ENCODE data around the gene GDF7. TPM values are rescaled to one million over a fixed set of nuclear protein-coding genes. Genes with fewer than 3 reads are reported as not detected.

Gene GDF7
- total RNA-seq: 0.82 TPM

DNA sequence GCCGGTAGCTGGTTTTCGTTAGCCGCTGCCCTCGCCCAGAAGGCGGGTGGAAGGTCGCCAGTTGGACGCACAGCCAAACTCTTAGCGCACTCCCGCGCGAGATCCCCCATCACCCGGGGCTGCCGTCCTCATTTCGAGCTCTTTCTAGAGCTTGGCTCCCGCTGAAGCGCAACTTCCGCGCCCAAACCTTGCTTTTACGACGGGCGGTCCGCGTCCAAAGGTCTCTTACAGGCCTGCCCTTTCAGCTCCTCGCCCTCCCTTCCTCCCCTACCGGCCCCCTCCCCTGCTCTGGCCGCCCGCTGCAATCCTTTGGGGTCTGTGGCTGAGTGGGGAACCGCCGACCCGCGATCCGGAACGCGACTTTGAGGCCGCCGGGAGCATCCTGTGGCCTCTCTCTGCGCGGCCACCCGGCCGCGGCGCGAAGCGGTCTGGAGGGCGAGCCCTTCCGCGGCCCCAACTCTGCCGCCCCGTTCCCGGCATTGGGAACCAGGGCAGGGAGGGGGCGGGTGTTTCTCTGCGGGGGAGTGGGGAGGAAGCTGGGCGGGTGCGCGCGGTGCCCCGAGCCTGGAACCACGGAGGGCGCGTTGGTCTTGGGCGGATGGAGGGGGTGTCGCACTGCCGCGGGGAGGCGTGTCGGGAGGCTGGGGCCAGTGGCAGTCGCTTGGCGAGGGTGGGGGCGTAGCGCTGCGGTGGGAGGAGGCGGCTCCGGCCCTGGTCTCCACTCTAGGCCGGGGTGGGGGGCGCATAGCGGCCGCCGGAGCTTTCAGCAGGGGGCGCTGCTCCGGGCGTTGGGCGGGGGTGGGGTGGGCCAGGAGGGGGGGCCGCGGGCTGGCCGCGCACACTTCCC is at the start of gene GDF7:
GDF7 (plus strand) TSS at position 841 of the 847 bp plus-strand sequence. CDS start 96 bp downstream, outside the sequence.
- DNase-seq: no peak

DNA sequence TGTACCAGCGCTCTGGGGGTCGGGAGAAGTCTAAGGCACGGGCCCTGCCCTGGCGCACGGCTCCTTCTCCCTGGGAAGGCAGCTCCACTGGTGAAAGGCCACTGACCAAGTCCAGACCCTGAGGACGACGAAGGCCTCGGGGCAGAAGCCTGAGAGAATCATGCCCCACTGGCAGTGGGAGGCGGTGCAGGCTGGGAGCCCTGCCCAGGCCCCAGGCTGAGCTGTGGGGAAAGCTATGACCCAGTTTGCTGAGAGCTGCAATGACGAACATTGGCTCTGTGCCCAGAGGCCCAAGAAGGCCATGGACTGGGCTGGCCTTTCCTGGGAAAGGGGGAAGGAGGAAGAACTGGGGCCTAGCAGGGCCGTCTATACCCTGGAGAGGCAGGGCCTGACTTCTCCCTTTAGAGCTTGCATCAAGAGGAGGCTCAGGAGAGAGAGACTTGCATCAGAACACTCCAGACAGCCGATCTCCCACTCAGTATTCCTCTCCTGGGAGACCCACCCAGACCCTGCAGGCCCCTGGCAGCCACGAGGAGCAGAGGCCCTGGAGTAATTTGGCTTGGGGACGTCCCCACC is 49.0 kb upstream of the GDF7 start:
- DNase-seq: peak; percentile 94

DNA sequence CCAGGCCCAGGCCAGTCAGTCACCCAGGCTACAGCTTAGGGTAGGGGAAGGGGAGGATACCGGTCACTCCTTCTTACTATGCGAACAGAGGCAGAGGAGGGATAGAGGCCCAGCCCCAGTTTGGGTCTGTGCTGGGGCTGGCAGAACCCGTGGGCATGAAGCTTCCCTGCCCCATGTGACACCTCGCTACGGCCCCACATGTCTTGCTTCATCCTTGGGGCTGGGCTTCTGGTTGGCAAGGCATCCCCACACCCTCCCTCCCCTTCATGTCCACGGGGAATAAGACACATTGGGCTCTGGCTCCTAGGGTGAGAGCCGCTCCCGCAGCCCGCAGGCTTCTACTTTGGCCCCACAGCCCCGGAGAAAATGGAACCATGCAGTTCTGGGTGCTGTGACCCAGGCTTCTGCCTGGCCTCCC is 48.5 kb upstream of the GDF7 start:
- DNase-seq: no peak

DNA sequence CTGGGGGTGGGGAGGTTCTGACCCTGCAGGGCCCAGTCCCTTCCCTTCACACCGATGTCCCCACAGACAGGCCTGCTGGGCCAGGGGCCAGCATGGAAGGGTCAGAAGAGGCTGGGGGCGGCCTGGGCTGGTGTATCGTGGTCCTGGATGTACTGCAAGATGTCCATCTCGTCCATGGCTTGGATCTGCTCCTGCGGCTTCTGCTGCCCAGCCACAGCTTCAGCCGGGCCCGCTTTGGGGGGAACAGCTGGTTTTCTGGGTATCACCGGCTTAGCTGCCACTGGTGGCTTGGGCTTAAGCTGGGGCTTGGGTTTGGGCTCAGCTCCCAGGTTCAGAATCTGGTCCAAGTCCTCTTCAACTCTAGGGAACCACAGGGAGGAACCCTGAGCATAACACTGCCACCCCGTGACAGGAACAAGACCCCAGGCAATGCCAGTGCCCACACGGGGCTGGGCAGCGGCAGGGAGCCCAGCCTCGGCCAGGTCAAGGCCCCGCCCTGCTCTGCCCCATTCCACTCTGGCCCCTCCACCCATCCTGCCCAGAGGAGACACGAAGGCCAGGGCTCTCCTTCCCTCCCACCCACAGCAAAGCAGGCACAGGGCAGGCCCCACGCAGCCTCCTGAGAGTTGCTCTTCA is 47.9 kb upstream of the GDF7 start:
- DNase-seq: no peak

DNA sequence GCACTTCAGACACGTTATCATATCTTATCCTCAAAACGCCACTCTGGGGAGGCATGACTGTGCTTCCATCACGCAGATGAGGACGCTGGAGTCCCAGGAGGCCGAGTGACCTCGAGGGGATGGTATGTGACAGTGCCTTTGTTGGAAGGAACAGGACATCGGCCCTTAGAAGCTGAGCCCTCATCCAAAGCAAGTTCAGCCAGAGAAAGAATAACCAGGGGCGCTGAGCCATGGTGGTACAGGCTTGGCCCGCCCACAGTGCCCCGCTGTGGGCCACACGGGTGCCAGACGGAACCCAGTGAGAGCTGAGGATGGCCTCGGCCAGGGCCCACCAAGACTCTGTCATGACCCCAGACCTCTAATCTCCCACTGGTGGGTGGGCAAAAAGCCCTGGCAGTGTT is 47.3 kb upstream of the GDF7 start:
- DNase-seq: no peak

DNA sequence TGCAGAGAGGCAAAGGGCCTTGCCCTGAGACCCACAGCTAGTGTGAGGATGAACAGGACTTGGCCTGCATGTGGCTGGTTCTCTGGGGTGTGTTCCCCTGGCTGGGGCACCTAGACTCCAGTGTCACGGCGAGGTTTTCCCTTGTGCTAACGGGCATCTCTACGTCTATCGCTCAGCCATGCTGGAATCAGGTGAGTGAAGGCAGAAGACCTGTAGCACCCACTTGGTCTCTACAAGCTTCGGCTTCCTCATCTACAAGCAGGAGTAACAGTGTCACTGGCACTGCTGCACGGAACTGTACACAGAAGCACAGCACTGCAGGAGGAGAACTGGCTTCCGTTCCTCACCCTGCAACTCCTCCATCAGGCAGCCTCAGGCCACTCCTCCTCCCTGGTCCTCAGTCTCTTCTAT is 46.7 kb upstream of the GDF7 start:
- no peak for DNase-seq

DNA sequence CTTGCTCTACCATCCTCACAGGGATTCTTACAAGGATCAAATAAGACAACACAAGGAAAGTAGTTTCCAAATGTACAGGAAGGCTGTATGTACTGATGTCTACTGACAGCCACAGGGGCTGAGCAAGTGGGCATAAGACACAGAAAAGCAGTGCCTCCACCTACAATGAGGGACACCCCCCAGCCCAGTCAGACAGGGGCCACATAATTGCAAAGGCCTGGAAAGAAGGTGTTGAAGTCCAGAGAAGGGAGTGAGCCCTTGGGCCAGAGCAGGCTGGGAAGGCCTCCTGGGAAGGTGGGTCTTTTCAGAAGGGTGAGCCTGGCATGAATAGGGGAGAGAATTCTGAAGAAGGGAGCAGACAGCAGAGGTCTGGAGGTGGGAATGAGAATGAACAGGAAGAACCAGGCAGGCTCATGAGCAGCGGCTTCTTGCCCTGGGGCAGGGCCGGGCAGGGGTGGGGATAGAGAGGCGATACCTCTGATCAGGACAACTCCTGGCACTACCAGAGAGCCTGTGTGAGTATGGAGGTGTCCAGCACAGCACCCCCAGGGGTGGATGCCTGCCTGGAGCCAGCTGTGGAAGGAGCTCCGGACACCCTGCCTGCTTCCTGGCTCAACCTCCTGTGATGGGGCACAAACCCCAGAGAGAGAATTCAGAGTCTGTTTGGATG is 46.1 kb upstream of the GDF7 start:
- no peak for DNase-seq

DNA sequence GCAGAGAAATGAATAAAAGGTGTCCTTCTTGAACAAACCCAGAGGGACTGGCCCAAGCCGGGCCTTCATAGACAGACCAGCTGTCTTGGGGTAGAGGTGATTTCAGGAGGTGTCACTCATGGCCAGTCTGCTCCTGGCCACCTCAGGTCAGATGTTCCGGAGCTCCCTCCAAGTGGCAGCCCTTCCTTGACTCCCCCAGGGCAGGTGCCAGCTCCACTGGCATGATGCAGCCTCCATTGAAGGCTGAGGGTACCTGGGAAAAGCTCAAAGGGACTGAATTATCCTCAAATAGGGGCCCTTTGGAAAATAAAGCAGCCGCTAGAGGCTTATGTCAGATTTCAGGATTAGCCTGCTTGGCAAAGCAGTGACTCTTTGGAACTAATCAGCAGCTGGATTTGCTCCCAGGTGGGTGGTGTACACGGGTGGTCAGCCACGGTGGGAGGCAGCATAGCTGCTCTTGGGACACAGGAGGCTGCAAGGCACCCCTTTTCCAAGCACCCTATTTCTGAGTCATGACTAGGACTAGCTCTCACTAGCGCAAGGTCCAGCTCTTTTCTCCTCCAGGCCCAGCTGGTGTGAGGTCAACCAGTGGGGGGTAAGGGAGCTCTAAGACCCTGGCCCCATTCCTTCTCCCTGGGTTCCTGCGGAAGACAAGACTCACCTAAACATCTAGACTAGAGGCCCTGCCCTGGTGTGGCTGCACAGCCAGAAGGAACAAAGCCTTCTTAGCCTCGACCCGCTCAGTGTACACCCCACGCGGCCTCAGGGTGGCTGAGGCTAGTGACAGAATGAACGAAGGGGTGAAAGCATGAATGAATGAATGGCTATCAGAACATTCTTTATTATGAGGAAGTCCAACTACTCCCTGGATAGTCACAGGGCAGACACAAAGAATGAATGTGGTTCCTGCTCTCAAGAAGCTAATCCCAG is 45.3 kb upstream of the GDF7 start:
- DNase-seq: no peak

DNA sequence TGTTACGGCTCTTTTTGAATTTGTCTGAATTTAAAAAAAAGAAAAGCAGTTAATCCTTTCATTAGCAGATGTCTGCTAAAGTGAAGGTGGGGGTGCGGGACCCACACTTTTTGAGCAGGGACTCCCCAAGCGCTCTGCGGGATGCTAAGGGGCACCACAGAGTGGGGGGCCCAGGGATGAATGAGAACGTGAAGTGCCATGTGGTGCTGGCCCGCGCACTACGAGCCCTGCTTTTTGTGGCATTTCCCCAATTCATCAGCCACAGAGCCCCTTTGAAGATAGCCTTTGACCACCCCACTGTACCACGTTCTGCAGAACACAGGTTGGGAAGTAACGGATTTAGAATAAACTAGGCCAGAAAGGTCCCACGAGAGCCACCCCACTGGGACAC is 44.7 kb upstream of the GDF7 start:
- no peak for DNase-seq

DNA sequence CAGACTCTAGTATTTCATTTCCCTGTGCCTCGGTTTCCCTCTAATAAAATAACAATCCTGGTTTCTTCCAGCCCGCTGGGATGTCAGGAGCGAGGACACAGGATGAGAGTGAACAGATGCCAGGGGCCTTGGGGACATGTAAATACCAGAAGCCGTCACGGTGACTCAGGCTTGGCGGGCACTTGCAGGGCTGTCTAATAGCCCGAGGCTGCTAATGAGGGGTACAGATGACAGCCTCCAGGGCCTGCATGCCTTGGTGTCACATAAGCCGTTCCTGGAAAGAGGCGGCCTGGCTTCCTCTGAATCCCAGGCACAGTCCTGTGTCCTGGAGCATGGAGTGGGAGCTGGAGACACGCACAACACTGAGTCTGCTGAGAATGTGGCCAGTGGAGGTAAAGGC is 44.2 kb upstream of the GDF7 start:
- DNase-seq: peak; percentile 92

DNA sequence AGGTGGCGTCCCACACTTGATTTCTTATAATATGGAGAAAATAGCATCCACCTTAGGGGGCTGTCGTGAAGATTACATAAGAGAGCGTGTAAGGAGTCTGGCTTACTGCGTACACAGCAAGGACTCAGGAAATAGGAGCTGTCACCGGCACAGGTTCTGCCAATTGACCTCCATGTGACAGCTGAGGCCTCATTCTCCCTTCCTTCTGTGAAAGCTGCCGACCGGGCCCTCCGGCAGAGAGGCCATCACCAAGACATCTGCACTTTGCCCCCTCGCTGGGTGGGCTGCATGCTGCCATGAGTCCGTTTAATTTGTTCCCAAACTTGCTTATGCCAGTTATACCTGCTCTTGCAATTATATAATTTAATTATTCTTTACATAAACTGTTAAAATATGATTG is 43.7 kb upstream of the GDF7 start:
- DNase-seq: no peak

DNA sequence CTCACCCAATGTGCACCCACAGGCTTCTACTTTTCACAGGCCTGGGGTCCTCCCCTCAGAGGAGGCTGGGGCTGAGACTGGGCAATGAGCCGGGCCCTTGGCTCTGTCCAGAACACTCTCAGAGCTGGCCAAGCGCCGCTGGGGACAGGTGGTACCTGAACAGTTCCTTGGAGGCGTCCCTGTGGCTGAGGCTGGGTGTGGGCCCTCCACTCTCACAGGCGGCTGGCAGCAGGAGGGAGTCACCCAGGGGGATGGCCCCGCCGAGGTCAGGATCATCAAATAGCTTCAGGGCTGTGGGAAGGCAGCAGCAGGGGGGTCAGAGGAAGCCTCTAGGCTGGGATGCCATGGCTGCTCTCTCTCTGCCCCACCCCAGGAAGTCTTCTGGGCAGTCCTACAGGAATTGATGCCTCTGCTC is 43.2 kb upstream of the GDF7 start:
- DNase-seq: no peak

DNA sequence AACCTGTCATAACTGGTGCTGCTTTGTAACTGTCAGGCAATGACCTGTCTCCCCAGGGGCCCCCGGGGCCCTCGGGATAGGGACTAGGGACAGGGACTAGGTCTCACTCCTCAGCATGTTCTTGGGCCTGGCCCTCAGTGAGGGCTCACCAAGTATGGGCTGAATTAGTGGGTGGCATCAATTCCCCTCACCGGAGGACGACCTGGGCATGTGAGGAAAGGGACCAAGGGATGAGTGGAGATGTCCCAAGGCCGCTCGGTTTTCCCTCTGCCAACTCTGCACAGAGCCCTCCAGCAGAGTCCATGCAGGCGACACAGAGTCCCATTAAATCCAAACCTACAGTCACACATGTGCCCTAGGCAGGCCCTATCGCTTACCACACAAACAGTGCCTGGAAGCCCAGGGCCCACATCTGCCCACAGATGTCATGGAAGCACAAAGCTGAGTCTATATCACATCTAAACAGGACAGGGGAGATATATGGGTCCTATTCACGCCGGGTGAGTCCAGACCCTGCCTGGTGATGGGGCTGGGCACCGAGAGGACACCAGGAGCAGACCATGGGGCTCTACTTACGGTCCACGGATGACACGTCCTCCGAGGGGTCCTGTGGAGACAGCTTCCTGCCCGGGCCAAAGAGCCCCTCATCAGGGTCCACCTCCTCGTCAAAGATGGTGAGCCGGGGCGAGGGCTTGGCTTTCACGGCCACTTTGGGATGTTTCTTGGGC is 42.6 kb upstream of the GDF7 start:
- DNase-seq: no peak

DNA sequence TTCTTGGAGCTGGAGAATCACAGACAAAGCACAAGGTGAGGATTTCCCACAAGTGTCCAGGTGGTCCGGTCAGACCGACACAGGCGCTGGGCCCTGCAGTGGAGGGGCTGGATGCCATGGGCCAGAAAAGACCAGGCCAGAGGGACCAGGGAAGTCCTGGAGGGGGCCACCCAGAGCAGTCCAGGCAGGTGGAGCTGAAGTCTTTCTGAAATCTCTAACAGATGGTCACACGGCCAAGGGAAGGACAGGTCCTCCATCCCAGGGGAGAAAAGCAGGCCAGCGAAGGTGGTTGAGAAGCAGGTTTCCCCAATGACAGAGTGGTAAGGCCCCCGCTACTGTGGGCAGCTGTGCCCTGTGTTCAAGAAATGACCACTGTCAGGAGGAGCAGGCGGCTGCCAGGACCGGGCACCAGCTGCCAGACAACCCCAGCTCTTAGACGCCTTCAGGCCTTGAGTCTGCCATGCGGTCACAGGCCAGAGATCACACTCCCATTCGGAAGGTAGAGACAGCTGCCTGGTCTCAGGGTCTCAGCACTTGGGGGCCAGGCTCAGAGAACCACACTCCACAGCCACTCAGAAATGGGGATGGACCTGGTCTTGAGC is 42.0 kb upstream of the GDF7 start:
- no peak for DNase-seq

DNA sequence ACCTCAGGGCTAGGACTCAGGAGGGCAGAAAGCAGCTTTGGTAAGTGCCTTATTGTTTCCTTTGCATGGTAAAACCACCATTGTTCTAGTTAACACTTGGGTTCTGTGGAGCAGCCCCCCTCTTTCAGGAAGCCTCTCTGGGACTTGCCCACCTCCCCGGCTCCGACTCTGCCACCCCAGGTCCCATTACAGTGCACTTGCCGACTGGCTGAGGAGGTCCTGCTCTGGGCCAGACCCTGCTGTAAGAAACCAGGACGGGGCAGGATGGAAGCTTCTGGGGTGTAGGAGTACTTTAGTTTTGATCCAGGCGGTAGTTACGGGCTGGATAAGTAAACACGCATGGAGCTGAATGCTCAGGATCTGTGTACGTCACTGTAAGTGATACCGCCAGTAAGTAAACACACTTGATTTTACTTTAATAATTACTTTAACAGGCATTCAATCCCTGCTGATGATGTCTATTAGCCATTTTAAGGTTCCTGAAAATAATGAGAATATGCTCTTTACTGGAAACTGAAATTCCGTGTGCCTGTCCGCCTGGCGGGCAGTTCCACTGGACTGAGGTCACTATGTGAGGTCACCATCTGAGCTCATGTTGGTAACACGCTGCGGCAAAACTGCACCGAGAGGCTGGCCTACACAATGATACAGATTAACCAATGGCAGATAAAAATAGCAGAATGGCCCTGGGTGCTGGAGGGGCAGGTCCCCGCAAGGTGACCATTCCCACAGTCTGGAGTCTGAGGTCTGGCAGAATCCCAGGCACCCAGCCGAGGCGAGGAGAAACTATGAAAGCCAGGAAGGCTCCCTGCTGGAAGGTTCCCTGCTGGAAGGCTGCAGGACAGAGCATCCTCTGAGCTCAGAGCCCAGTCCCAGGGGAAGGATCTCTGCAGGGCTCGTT is 41.2 kb upstream of the GDF7 start:
- no peak for DNase-seq

DNA sequence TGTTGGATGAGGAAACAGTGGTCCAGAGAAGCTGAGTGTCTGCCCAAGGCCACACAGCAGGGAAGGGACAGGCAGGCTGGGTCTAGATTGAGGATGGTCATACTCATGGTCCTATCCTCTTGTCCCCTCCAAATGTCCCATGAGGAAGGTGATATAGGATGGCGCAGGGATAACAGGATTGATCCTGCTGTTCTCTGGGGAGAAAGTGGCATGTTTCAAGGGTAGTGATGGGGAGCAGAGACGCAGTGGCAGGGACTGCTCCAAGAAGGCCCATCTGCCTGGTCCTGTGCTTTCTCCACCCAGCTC is 40.6 kb upstream of the GDF7 start:
- no peak for DNase-seq

DNA sequence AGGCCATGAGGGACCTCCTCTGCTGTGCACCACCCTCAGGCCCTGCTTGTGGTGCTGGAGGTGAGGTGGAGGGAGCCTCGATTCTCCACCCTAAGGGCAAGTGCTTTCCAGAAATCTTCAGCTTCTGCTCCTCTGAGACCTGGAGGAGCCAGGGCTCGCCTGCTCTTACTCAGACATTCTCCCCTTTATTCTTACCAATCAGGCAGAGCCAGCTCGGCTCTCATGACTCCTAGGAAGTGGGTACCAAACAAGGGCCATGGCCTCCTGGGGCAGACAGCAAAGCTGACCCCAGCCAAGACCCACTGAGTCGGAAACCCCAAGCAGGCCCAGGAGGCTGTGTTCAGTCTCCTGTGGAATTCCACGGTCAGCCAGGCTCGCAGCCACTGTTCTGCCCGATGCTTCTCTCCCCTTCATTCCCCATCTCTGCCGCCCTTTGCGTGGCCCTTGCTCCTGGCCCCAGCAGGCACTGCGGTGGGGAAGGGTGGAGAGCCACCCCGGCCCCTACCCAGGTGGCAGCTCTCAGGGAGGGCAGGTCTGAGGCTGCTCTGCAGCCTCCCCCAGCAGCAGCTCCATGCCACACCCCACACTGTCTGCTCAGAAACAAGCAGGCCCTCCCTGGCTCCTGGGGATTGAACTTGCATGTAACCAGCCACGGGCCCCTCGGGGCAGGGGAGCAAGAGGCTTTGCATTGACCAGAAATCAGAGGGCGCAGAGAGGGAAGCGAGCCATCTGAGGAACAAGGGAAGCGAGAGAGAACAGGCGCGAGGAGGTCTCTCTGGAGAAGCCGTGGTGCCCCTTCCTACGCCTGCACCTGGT is 40.0 kb upstream of the GDF7 start:
- no peak for DNase-seq

DNA sequence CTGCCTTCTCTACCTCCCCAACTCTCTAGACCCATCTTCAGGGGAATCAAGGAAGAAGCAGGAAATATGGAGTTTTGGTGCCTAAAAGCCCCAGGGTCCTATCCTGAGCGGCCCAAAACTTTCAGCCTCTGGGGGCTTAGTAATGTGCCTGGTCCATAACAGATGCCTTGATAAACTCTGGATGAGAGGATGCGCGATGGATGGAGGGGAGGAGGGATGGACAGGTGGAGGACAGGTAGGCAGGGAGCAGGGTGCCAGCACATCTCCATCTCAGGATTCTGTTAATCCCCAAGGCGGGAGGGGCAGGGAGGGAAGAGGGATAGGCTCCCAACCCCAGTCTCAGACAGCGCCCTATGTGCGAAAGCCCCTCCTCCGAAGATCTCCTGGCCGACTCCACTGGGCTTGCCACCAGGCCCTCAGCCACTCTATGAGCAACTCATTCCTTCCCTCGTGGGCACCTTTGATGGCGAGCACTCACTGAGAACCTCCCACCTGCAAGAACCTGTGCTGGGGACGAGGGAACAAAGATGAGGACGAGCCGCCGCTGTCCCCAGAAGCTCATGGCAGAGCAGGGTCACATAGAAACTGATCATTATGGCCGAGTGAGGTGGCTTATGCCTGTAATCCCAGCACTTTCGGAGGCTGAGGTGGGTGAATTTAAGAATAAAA is 39.1 kb upstream of the GDF7 start:
- no peak for DNase-seq

Measured in tongue (tissue), 2 donors.